HK-2 (cell line): ENCODE results near the gene CUL1.
"Not testable (repeated sequence)": the region's sequence is repeated elsewhere in the genome, so short reads cannot be mapped to it uniquely, and the experiment has no call there.

Experiments
- DNase-seq: peaks from one replicate; pipeline ENCODE4 v3.0.0-alpha.2; 2018; ENCODE audit not compliant: unreplicated experiment

CUL1 gene

GRCh38 chr7:148697256-148698006 is 1.3 kb upstream of the CUL1 start:
- DNase-seq: no peak

- no peak for DNase-seq
These were observed 701 bp upstream of the CUL1 start for GRCh38 chr7:148698007-148698396.

- peak; percentile 64 for DNase-seq
These were observed 500 bp downstream of the CUL1 start for GRCh38 chr7:148699024-148699781.

- no peak for DNase-seq
These were observed 1.3 kb downstream of the CUL1 start for GRCh38 chr7:148699782-148700629.

GRCh38 chr7:148700661-148701064 is 2.0 kb downstream of the CUL1 start:
- peak; percentile 26 for DNase-seq

GRCh38 chr7:148701414-148701813 is 2.7 kb downstream of the CUL1 start:
- no peak for DNase-seq

GRCh38 chr7:148702876-148703670 is 4.4 kb downstream of the CUL1 start:
- DNase-seq: no peak

- DNase-seq: not testable (repeated sequence)
These were observed 4.9 kb downstream of the CUL1 start for GRCh38 chr7:148703671-148703962.

GRCh38 chr7:148704189-148704588 is 5.5 kb downstream of the CUL1 start:
- DNase-seq: no peak

GRCh38 chr7:148704970-148705369 is 6.3 kb downstream of the CUL1 start:
- no peak for DNase-seq

GRCh38 chr7:148706368-148706767 is 7.7 kb downstream of the CUL1 start:
- DNase-seq: no peak

- DNase-seq: no peak
These were observed 9.6 kb downstream of the CUL1 start for GRCh38 chr7:148708026-148708885.

GRCh38 chr7:148709014-148709413 is 10.3 kb downstream of the CUL1 start:
- no peak for DNase-seq

GRCh38 chr7:148710426-148710825 is 11.7 kb downstream of the CUL1 start:
- not testable (repeated sequence) for DNase-seq

GRCh38 chr7:148711191-148712102 is 12.7 kb downstream of the CUL1 start:
- no peak for DNase-seq

- no peak for DNase-seq
These were observed 14.1 kb downstream of the CUL1 start for GRCh38 chr7:148712678-148713329.

- DNase-seq: no peak
These were observed 15.8 kb downstream of the CUL1 start for GRCh38 chr7:148714498-148714897.

GRCh38 chr7:148715027-148715426 is 16.3 kb downstream of the CUL1 start:
- no peak for DNase-seq

GRCh38 chr7:148717266-148717793 is 18.6 kb downstream of the CUL1 start:
- DNase-seq: no peak
